Right lobe of liver (tissue), 6 donors: Measurements from ENCODE around the gene ABCD2. TPM values are rescaled to one million over a fixed set of nuclear protein-coding genes. Genes with fewer than 3 reads are reported as not detected.
"Not testable (repeated sequence)": the region's sequence is repeated elsewhere in the genome, so short reads cannot be mapped to it uniquely, and the experiment has no call there.

Experiments used
- ATAC-seq, 4 donors: fragments of 200-7000 bp; cut with Tn5 transposase; one replicate each; pipeline ENCODE4 v1.9.1; 2020; ENCODE audit warnings: mild to moderate bottlenecking in 4 of 4, moderate library complexity in 4 of 4
- DNase-seq, 3 donors: peaks; one replicate each; pipeline ENCODE4 v3.0.0-alpha.2; 2020
- H3K27ac ChIP-seq, 3 donors: fragments of 200-600 bp; one replicate each; pipeline ENCODE4 v1.8.0; 2022
- H3K27me3 ChIP-seq, 2 donors: fragments of 200-600 bp; one replicate each; pipeline ENCODE4 v1.8.0; 2022
- H3K36me3 ChIP-seq, 4 donors: fragments of 200-600 bp; sonication (generic) in 1 of 4; one replicate each; pipeline versions ENCODE4 v1.5.1 to v1.8.0; 2017 to 2022; ENCODE audit warnings: control low read depth in 1 of 4
- H3K4me1 ChIP-seq, 4 donors: fragments of 200-600 bp; sonication (generic) in 1 of 4; one replicate each; pipeline versions ENCODE4 v1.5.1 to v1.8.0; 2017 to 2022; ENCODE audit warnings: control low read depth in 1 of 4
- H3K4me3 ChIP-seq, 3 donors: fragments of 200-600 bp; one replicate each; pipeline ENCODE4 v1.8.0; 2022
- H3K9me3 ChIP-seq, 4 donors: fragments of 200-600 bp; sonication (generic) in 1 of 4; one replicate each; pipeline versions ENCODE4 v1.5.1 to v1.8.0; 2017 to 2022; ENCODE audit warnings: control low read depth in 1 of 4
- CTCF ChIP-seq, 4 donors: fragments of 200-600 bp in 3 of 4; fragments of 450-650 bp in 1 of 4; IDR thresholded peaks; one replicate each; pipeline versions ENCODE4 v1.5.1 to v1.8.0; 2016 to 2022; ENCODE audit warnings: antibody characterized with exemption in 4 of 4, mild to moderate bottlenecking in 2 of 4
- POLR2A ChIP-seq: fragments of 450-650 bp; IDR thresholded peaks from one replicate; pipeline ENCODE4 v1.6.1; 2017; ENCODE audit warnings: antibody characterized with exemption, mild to moderate bottlenecking
- WGBS: methylation state at CpG from one replicate; pipeline ENCODE4 v1.1.6; 2018; ENCODE audit warnings: low coverage, low lambda C conversion rate; ENCODE audit not compliant: insufficient coverage; ENCODE audit errors: missing lambda C conversion rate; 5-methylcytosine and 5-hydroxymethylcytosine counted together
- intact Hi-C, 2 donors: fragments of 100-400 bp; cut with DNase I; formaldehyde crosslinking; loops; one replicate each; pipeline versions ENCODE4 v1.11.2 to v1.14.1; 2022
- total RNA-seq, 6 experiments: library from RNA; depleted of rRNA in 2 of 6; stranded (reverse); fragments of >200 nt in 2 of 6; fragmentation: NEBNext Ultra II Directional in 3 of 6; extraction: Animal tissue kit (Norgen Biotek cat#: 25700) in 3 of 6; gene quantifications; one replicate each; pipeline versions ENCODE4 v1.1.0 to v1.2.4, GENCODE V29; 2016 to 2023
- donor health status: DM: no; HTN: yes; CAD: no.
- donor health status: DM: no; HTN: no; CAD: no.
- donor health status: DM: no; HTN: no; CAD: no.
- donor health status: DM: no; HTN: yes; CAD: no.
- donor health status: DM: no; HTN: yes; CAD: no.

Gene ABCD2
- total RNA-seq, 6 experiments from 2014 or later: 0.05 to 0.25 (median 0.09) TPM; not detected in 2

- DNase-seq: no peak
- TF ChIP-seq CTCF (IDR thresholded peaks at IDR 0.05) (no peak), POLR2A (no peak)
- Histone ChIP-seq H3K9me3 (no peaks in the 10 kb centered on the region), H3K27ac (no peak overlapping the region), H3K27me3 (no peaks in the 10 kb centered on the region), H3K4me1 (no peaks in the 10 kb centered on the region), H3K36me3 (no peaks in the 10 kb centered on the region), H3K4me3 (no peak overlapping the region)
- no peak for ATAC-seq
- 47% methylated on average over 2 of the region's 2 CpGs for WGBS
- intact Hi-C loops: no loop called here
Measured at GRCh38 chr12:39573971-39574370, 45.6 kb downstream of the ABCD2 start.

- no peaks in the 10 kb centered on the region for H3K9me3 ChIP-seq
- no peak for ATAC-seq
- intact Hi-C loops: no loop called here
- H3K27ac ChIP-seq: no peak overlapping the region
- no peaks in the 10 kb centered on the region for H3K27me3 ChIP-seq
- H3K4me3 ChIP-seq: no peak overlapping the region
- H3K4me1 ChIP-seq: no peaks in the 10 kb centered on the region
- no peak for DNase-seq
- no peaks in the 10 kb centered on the region for H3K36me3 ChIP-seq
- TF ChIP-seq POLR2A: no peak
Measured at GRCh38 chr12:39572551-39572950, 47.1 kb downstream of the ABCD2 start.

- WGBS: 50% methylated on average over 4 of the region's 4 CpGs
- DNase-seq (no peak), ATAC-seq (no peak)
- no peaks in the 10 kb centered on the region for H3K27me3 ChIP-seq
- H3K36me3 ChIP-seq: no peaks in the 10 kb centered on the region
- intact Hi-C loops: no loop called here
- no peak overlapping the region for H3K27ac ChIP-seq
- H3K4me3 ChIP-seq: no peak overlapping the region
- H3K9me3 ChIP-seq: no peaks in the 10 kb centered on the region
- TF ChIP-seq CTCF (IDR thresholded peaks at IDR 0.05) (no peak), POLR2A (no peak)
- no peaks in the 10 kb centered on the region for H3K4me1 ChIP-seq
Measured at GRCh38 chr12:39571351-39571750, 48.3 kb downstream of the ABCD2 start.

GRCh38 chr12:39553476-39553875 is 66.1 kb downstream of the ABCD2 start:
- no peaks in the 10 kb centered on the region for H3K9me3 ChIP-seq
- H3K4me3 ChIP-seq: no peak overlapping the region
- H3K4me1 ChIP-seq: no peaks in the 10 kb centered on the region
- H3K36me3 ChIP-seq: no peaks in the 10 kb centered on the region
- H3K27ac ChIP-seq: no peak overlapping the region
- H3K27me3 ChIP-seq: no peaks in the 10 kb centered on the region
- no peak for DNase-seq
- ATAC-seq: no peak
- TF ChIP-seq CTCF (IDR thresholded peaks at IDR 0.05) (no peak), POLR2A (no peak)
- intact Hi-C loops: no loop called here

- H3K9me3 ChIP-seq, DNase-seq, intact Hi-C loops, H3K27ac ChIP-seq, H3K27me3 ChIP-seq, H3K36me3 ChIP-seq, H3K4me3 ChIP-seq, ATAC-seq, H3K4me1 ChIP-seq: not testable (repeated sequence)
- 20% methylated on average over 1 of the region's 2 CpGs for WGBS
Measured at GRCh38 chr12:39544211-39544610, 75.4 kb downstream of the ABCD2 start.

- no peaks in the 10 kb centered on the region for H3K4me1 ChIP-seq
- no peaks in the 10 kb centered on the region for H3K9me3 ChIP-seq
- ATAC-seq: no peak
- 79% methylated on average over 2 of the region's 2 CpGs for WGBS
- intact Hi-C loops: no loop called here
- no peak for DNase-seq
- H3K36me3 ChIP-seq: no peaks in the 10 kb centered on the region
- no peaks in the 10 kb centered on the region for H3K27me3 ChIP-seq
- H3K27ac ChIP-seq: no peak overlapping the region
- no peak overlapping the region for H3K4me3 ChIP-seq
- TF ChIP-seq POLR2A: no peak
- TF ChIP-seq CTCF (IDR thresholded peaks at IDR 0.05): no peak
Measured at GRCh38 chr12:39541471-39541870, 78.1 kb downstream of the ABCD2 start.
